Measurements from ENCODE around the gene PPP6R2.

PPP6R2 gene

GRCh38 chr22:50439314-50439870, 96.3 kb downstream of the PPP6R2 start:
- TF ChIP-seq, protein P1, sequence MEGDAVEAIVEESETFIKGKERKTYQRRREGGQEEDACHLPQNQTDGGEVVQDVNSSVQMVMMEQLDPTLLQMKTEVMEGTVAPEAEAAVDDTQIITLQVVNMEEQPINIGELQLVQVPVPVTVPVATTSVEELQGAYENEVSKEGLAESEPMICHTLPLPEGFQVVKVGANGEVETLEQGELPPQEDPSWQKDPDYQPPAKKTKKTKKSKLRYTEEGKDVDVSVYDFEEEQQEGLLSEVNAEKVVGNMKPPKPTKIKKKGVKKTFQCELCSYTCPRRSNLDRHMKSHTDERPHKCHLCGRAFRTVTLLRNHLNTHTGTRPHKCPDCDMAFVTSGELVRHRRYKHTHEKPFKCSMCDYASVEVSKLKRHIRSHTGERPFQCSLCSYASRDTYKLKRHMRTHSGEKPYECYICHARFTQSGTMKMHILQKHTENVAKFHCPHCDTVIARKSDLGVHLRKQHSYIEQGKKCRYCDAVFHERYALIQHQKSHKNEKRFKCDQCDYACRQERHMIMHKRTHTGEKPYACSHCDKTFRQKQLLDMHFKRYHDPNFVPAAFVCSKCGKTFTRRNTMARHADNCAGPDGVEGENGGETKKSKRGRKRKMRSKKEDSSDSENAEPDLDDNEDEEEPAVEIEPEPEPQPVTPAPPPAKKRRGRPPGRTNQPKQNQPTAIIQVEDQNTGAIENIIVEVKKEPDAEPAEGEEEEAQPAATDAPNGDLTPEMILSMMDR (IDR thresholded peaks at IDR 0.05; ENCODE audit: low read depth, low read length), result no peak
- no peak for DNase-seq (ENCODE audit: extremely low read depth, low read depth)

GRCh38 chr22:50439871-50440331, 96.8 kb downstream of the PPP6R2 start:
- TF ChIP-seq, protein P1 (IDR thresholded peaks at IDR 0.05; ENCODE audit: low read depth, low read length), result no peak
- DNase-seq (ENCODE audit: extremely low read depth, low read depth), result no peak

DNA sequence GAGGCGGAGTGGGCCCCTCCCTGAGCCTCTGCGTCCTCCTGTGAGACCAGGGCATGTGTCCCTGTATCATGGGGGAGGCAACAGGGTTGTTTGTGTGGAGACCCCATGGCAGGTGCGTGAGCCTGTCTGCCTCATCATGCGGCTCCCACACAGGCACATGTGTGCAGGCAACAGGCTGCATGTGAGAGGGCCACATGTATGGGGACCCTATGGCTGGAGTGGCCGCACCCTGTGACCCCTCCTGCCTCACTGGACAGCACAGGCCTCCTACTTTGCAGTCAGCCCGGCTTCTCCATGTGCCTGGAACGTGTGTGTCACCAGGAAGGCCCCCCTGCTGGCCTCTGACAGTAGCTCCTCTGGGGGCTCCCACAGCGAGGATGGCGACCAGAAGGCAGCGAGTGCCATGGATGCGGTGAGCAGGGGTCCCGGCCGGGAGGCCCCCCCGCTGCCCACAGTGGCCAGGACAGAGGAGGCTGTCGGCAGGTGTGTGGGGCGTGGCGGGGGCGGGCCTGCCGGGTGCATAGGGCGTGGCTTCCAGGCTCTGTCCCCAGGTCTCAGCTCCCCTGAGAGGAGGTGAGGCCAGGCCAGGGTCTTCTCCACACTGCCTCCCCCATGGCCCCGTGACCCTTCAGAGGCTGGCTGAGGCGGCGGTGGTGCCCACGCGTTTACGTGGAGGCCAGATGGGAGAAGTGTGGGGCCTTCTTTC, 97.6 kb downstream of the PPP6R2 start:
- TF ChIP-seq, protein P1 (IDR thresholded peaks at IDR 0.05; ENCODE audit: low read depth, low read length), result no peak
- no peak for DNase-seq (ENCODE audit: extremely low read depth, low read depth)

DNA sequence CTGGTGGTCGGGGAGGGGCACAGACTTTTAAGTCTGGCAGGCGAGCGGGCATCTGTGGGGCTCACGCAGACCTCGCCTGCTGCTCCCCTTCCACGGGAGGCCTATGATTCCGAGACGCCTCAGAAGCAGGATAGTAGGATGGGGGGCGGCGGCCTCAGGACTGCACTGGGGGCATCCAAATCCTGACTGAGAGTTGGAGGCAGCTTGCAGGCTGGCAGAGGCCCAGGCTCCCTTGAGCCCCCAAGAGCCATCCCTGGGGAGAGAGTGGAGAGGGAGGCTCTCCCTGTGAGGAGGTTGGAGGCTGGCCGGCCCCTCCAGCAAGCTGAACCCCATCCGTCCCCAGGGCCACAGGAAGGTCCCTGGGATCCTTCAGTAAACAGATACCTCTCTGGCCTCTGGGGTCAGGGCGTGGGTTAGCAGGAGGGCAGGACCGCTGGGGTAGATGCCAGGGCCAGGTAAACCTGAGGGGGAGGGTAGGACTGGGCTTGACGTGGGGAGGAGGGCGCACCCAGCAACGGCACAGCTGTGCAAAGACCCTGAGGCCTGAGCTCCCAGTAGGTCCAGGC, 98.4 kb downstream of the PPP6R2 start:
- no peak for DNase-seq (ENCODE audit: extremely low read depth, low read depth)
- TF ChIP-seq, protein P1 (IDR thresholded peaks at IDR 0.05; ENCODE audit: low read depth, low read length), result no peak

DNA sequence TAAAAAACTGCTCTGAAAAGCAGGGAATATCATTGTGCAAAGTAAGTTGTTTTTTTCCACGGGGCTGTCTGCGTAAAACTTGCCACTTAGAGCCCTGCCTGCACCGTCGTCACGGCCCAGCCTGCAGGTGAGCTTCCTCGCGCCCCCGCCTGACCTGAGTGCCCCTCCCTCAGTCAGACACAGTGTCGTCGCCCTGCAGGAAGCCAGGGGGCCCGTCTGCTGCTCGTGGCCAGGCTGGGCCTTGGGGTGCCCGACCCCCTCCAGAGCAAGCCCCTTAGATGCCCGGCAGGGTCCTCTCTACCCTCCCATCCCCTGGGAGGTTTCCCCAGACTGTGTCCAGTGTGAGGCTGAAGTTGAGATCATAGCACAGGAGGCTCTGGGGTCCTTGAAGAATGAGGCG, 100.1 kb downstream of the PPP6R2 start:
- no peak for DNase-seq (ENCODE audit: extremely low read depth, low read depth)
- TF ChIP-seq, protein P1 (IDR thresholded peaks at IDR 0.05; ENCODE audit: low read depth, low read length), result no peak

GRCh38 chr22:50443801-50444625, 100.9 kb downstream of the PPP6R2 start:
- DNase-seq (ENCODE audit: extremely low read depth, low read depth), result no peak
- TF ChIP-seq, protein P1 (IDR thresholded peaks at IDR 0.05; ENCODE audit: low read depth, low read length), result no peak

Measured in AG09319 (cell line).